ENCODE results near the gene HNRNPA0. TPM values are rescaled to one million over a fixed set of nuclear protein-coding genes. Genes with fewer than 3 reads are reported as not detected.

HNRNPA0 gene
- polyA plus RNA-seq, 1 donor from 2014 or later = 80.3 TPM

GRCh38 chr5:137782984-137783536 lies 28.9 kb upstream of the HNRNPA0 start:
- TF ChIP-seq REST (IDR thresholded peaks at IDR 0.05; ENCODE audit: borderline replicate concordance) = no peak
- no peak for TF ChIP-seq MXI1 (conservative IDR thresholded peaks at IDR 0.05; ENCODE audit: poor library complexity, severe bottlenecking)
- no peak for TF ChIP-seq RAD21 (conservative IDR thresholded peaks at IDR 0.05)
- no peak for TF ChIP-seq EP300 (conservative IDR thresholded peaks at IDR 0.05; ENCODE audit: poor library complexity, severe bottlenecking)
- no peak for TF ChIP-seq TAF1 (IDR thresholded peaks at IDR 0.05; ENCODE audit: low read depth)
- no peak for TF ChIP-seq SMC3 (conservative IDR thresholded peaks at IDR 0.05; ENCODE audit: poor library complexity)
- no peak for TF ChIP-seq CTCF (IDR thresholded peaks at IDR 0.05; ENCODE audit: poor library complexity, severe bottlenecking)
- TF ChIP-seq EZH2 (IDR thresholded peaks at IDR 0.05; ENCODE audit: borderline replicate concordance, insufficient read depth, low read length, poor library complexity, severe bottlenecking) = no peak
- no peak for TF ChIP-seq POLR2AphosphoS5 (IDR thresholded peaks at IDR 0.05)
- Histone ChIP-seq H3K4me2 (ENCODE audit: low read length) (no peak overlapping the region), H3F3A (ENCODE audit: insufficient read depth, low read length, poor library complexity, severe bottlenecking) (no peaks in the 10 kb centered on the region), H4K20me1 (ENCODE audit: insufficient read depth) (no peaks in the 10 kb centered on the region), H3K9ac (ENCODE audit: low read length) (no peak overlapping the region), H3K27me3 (ENCODE audit: insufficient read depth, low read depth, low read length) (no peaks in the 10 kb centered on the region), H3K79me2 (replicated peaks; ENCODE audit: insufficient read depth, low read length) (no peaks in the 10 kb centered on the region), H3K27ac (ENCODE audit: low read length) (no peak overlapping the region), H3K9me2 (ENCODE audit: insufficient read depth, low read length) (no peaks in the 10 kb centered on the region), H3K4me3 (ENCODE audit: low read length) (no peak overlapping the region), H2AFZ (ENCODE audit: low read depth, low read length) (no peak overlapping the region), H3K9me3 (ENCODE audit: low read length) (no peaks in the 10 kb centered on the region), H3K36me3 (ENCODE audit: insufficient read depth, low read length) (no peaks in the 10 kb centered on the region)

- Histone ChIP-seq H3K27ac (ENCODE audit: low read length) (no peak overlapping the region), H3F3A (ENCODE audit: insufficient read depth, low read length, poor library complexity, severe bottlenecking) (no peaks in the 10 kb centered on the region), H3K27me3 (ENCODE audit: insufficient read depth, low read depth, low read length) (no peaks in the 10 kb centered on the region), H3K9ac (ENCODE audit: low read length) (no peak overlapping the region), H3K79me2 (replicated peaks; ENCODE audit: insufficient read depth, low read length) (no peaks in the 10 kb centered on the region), H3K36me3 (ENCODE audit: insufficient read depth, low read length) (no peaks in the 10 kb centered on the region), H3K4me3 (ENCODE audit: low read length) (no peak overlapping the region), H3K9me2 (ENCODE audit: insufficient read depth, low read length) (no peaks in the 10 kb centered on the region), H3K4me2 (ENCODE audit: low read length) (no peak overlapping the region), H3K9me3 (ENCODE audit: low read length) (no peaks in the 10 kb centered on the region), H2AFZ (ENCODE audit: low read depth, low read length) (no peak overlapping the region), H4K20me1 (ENCODE audit: insufficient read depth) (no peaks in the 10 kb centered on the region)
- no peak for TF ChIP-seq EZH2 (IDR thresholded peaks at IDR 0.05; ENCODE audit: borderline replicate concordance, insufficient read depth, low read length, poor library complexity, severe bottlenecking)
- no peak for TF ChIP-seq RAD21 (conservative IDR thresholded peaks at IDR 0.05)
- no peak for TF ChIP-seq REST (IDR thresholded peaks at IDR 0.05; ENCODE audit: borderline replicate concordance)
- TF ChIP-seq CTCF (IDR thresholded peaks at IDR 0.05; ENCODE audit: poor library complexity, severe bottlenecking) = no peak
- TF ChIP-seq TAF1 (IDR thresholded peaks at IDR 0.05; ENCODE audit: low read depth) = no peak
- no peak for TF ChIP-seq EP300 (conservative IDR thresholded peaks at IDR 0.05; ENCODE audit: poor library complexity, severe bottlenecking)
- no peak for TF ChIP-seq SMC3 (conservative IDR thresholded peaks at IDR 0.05; ENCODE audit: poor library complexity)
- no peak for TF ChIP-seq MXI1 (conservative IDR thresholded peaks at IDR 0.05; ENCODE audit: poor library complexity, severe bottlenecking)
- TF ChIP-seq POLR2AphosphoS5 (IDR thresholded peaks at IDR 0.05) = no peak
Measured at GRCh38 chr5:137782055-137782454, 27.9 kb upstream of the HNRNPA0 start.
